GM12891 (cell line): ENCODE data around the gene TMTC1.

Experiments used
- DNase-seq: peaks from one replicate; pipeline ENCODE4 v3.0.0; 2011; ENCODE audit warnings: low spot score; ENCODE audit not compliant: insufficient read length
- FAIRE-seq: peaks from 2 replicates; lab custom pipeline; 2011; peaks lifted over from hg19 to GRCh38; lab: Jason Lieb, UNC
- PAX5 ChIP-seq: IDR thresholded peaks from 2 replicates; pipeline ENCODE4 v1.6.1; 2011; ENCODE audit warnings: low read length, moderate library complexity, mild to moderate bottlenecking; ENCODE audit not compliant: insufficient read depth, severe bottlenecking
- POLR2A ChIP-seq: IDR thresholded peaks from 2 replicates; pipeline ENCODE4 v1.6.1; 2011; ENCODE audit warnings: low read depth, low read length, control low read depth
- POLR2AphosphoS5 ChIP-seq: IDR thresholded peaks from 2 replicates; pipeline ENCODE4 v1.6.1; 2011; ENCODE audit warnings: low read depth, low read length, control low read depth
- POU2F2 ChIP-seq: IDR thresholded peaks from 2 replicates; pipeline ENCODE4 v1.6.1; 2011; ENCODE audit warnings: low read depth, mild to moderate bottlenecking, control low read depth, low read length, moderate library complexity
- SPI1 ChIP-seq: IDR thresholded peaks from 2 replicates; pipeline ENCODE4 v1.6.1; 2011; ENCODE audit warnings: low read depth, low read length, control low read depth
- TAF1 ChIP-seq: IDR thresholded peaks from 2 replicates; pipeline ENCODE4 v1.6.1; 2011; ENCODE audit warnings: low read depth, low read length, control low read depth

The TMTC1 gene

DNA sequence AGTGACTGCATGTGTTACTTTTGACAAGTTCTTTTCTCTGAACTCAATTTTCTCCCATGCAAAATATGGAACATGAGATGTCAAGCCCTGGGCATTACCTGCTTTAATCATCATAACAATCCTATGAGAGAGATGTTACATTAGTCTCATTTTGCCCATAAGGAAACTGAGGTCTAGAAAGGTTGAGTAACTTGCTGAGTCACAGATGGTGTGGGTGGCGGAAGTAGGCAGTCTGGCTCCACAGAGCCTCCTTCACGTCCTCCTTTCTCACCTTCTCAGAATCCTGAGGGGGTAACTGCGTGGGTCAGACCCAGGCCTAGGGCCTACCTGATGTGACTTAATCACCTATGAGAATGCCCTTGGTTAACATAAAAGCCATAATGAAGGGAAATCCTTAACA lies 50.7 kb downstream of the TMTC1 start:
- no peak for FAIRE-seq
- TF ChIP-seq POLR2AphosphoS5 (no peak), PAX5 (no peak)
- no peak for DNase-seq

GRCh38 chr12:29732593-29732992 lies 51.1 kb downstream of the TMTC1 start:
- no peak for FAIRE-seq

DNA sequence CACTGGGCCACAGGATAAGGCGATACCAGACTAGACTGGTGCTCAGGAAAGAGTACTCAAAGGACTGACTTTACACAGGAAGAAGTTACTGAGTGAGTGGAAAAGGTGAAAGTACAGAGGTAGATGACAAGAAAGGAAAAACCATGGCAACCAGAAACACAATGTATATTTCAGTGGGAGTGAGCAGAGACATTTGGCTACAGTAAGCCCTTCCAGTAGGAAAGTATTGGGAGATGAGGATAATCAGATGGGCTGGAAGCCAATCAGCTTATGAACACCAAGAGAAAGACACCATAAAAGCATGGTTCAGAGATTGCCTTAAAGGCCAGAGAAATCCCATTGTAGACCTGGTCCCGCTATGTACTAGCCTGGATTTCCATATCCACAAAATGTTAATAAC lies 51.6 kb downstream of the TMTC1 start:
- no peak for FAIRE-seq
- no peak for DNase-seq
- TF ChIP-seq POLR2A (no peak), POLR2AphosphoS5 (no peak), POU2F2 (no peak), TAF1 (no peak), SPI1 (no peak), PAX5 (no peak)

More at GRCh38 chr12:29732593-29732992, 51.1 kb downstream of the TMTC1 start:
- TF ChIP-seq SPI1, result no peak
- no peak for TF ChIP-seq POU2F2
- no peak for TF ChIP-seq TAF1
- no peak for DNase-seq

GRCh38 chr12:29731591-29731990 lies 52.2 kb downstream of the TMTC1 start:
- no peak for FAIRE-seq
- no peak for DNase-seq
- no peak for TF ChIP-seq POLR2A
- no peak for TF ChIP-seq POLR2AphosphoS5
- no peak for TF ChIP-seq POU2F2
- TF ChIP-seq TAF1, result no peak
- TF ChIP-seq SPI1, result no peak
- no peak for TF ChIP-seq PAX5

DNA sequence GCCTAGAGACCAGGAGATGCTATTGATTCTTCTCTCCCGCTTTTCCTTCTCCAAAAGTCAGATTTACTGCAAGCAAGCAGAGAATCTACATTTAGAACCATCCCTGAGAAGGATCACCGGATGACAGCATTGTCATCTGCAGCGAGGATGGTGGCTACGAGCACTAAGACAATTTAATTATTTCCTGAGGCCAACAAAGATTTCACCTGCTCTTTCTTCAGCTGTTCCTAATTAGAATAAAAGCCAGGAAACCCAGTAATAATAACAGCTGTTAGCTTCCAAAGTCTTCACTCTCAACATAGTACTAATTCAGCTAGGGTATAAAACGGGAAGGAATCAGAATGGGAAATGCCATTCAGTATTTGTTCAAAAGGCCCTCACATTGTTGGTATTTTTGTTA lies 53.3 kb downstream of the TMTC1 start:
- DNase-seq (no peak), FAIRE-seq (no peak)
- TF ChIP-seq SPI1 (no peak), POLR2AphosphoS5 (no peak), PAX5 (no peak), TAF1 (no peak), POLR2A (no peak), POU2F2 (no peak)

DNA sequence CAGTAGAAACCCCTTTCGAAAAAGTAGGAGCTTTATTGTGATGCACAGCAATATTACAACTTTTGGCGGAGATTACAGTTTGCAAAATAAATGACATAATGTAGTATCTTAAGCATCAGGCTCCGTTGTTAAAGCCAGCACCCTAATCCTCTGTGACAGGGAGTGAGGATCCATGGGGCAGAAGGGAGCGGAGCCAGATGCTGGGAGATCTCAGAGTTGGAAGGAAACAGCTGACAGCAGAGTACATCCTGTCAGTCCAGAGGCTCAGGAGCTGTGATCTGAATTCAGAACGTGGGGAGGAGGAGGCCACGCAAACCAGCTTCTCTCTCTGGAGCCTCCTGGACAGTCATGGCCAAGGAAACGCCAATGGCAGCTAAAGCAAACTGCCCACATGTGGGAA lies 55.7 kb downstream of the TMTC1 start:
- DNase-seq (no peak), FAIRE-seq (no peak)
- TF ChIP-seq POU2F2, result no peak
- no peak for TF ChIP-seq PAX5
- no peak for TF ChIP-seq TAF1
- no peak for TF ChIP-seq POLR2A

GRCh38 chr12:29726741-29727348 lies 56.9 kb downstream of the TMTC1 start:
- FAIRE-seq (no peak), DNase-seq (no peak)
- no peak for TF ChIP-seq PAX5
- TF ChIP-seq SPI1, result no peak
- no peak for TF ChIP-seq POLR2A
- TF ChIP-seq POLR2AphosphoS5, result no peak
- no peak for TF ChIP-seq POU2F2
- TF ChIP-seq TAF1, result no peak

DNA sequence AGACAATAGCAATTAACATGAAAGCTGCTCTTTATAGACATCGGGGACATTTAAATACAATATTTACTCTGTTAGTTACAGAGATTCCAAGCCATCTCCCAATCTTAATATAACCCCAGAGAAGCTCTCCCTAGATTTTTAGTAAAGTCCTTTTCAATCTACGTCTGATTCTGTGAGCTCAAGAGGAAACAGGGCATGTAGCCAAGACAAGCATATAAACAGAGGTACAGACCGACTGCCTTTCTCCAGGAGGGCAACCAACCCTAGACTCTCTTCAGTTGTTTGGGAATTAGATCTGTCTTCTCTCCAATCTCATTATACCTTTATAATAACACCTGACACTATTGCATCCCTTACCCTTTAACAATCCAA lies 57.4 kb downstream of the TMTC1 start:
- DNase-seq (no peak), FAIRE-seq (no peak)
- TF ChIP-seq SPI1, result no peak

DNA sequence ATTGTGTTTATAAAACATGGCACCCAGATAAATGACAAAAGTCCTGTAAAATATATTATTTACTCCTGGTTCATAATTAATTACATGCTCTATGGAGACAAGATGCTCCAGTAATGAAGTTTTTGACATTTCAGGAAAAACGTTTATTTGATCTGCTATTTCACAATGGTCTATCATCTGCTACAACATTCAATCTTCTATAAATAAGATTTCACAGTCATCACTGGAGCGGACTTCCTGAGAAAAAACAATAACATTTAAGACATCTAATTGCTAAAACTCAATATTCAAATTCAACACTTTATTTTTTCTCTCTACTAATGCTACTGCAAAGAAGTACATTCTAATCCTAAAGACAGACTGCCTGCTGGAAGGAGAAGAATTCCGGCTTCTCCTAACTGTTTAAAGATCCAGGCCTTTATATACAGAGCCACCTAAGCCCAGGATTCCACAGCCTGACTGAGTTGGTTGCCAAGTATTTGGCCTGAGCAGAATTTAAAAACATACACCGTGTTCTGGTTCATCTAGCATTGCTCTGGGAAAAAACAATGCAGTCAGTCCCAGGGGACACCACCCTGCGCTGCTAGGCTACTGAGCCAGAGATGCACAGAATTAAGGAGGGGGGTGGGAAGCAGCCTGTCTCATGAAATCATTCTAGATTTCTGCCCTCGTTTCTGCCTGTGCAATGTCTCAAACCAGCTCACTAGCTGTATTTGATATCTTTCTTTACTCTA lies 58.0 kb downstream of the TMTC1 start:
- TF ChIP-seq POU2F2, result no peak
- no peak for TF ChIP-seq POLR2A
- TF ChIP-seq SPI1, result no peak
- no peak for TF ChIP-seq POLR2AphosphoS5
- no peak for TF ChIP-seq TAF1
- TF ChIP-seq PAX5, result no peak
- DNase-seq, result no peak
- no peak for FAIRE-seq

- FAIRE-seq (no peak), DNase-seq (no peak)
- TF ChIP-seq POLR2A (no peak), SPI1 (no peak), TAF1 (no peak), POU2F2 (no peak), PAX5 (no peak), POLR2AphosphoS5 (no peak)
These were observed 61.6 kb downstream of the TMTC1 start for GRCh38 chr12:29722164-29722563.
